ENCODE results near the gene ADGRL2.

Gene ADGRL2

GRCh38 chr1:81808760-81809159, 8.0 kb downstream of the ADGRL2 start:
- DNase-seq, result no peak

GRCh38 chr1:81809808-81810207, 9.1 kb downstream of the ADGRL2 start:
- DNase-seq, result no peak

- no peak for DNase-seq
These were observed 11.1 kb downstream of the ADGRL2 start for GRCh38 chr1:81811757-81812371.

GRCh38 chr1:81812712-81813111, 12.0 kb downstream of the ADGRL2 start:
- no peak for DNase-seq

GRCh38 chr1:81813691-81814090, 13.0 kb downstream of the ADGRL2 start:
- DNase-seq, result no peak

GRCh38 chr1:81819613-81820012, 18.9 kb downstream of the ADGRL2 start:
- no peak for DNase-seq

- no peak for DNase-seq
These were observed 20.0 kb downstream of the ADGRL2 start for GRCh38 chr1:81820765-81821164.

- no peak for DNase-seq
These were observed 22.3 kb downstream of the ADGRL2 start for GRCh38 chr1:81823082-81823481.

- DNase-seq, result no peak
These were observed 24.0 kb downstream of the ADGRL2 start for GRCh38 chr1:81824759-81825158.

GRCh38 chr1:81827942-81828341, 27.2 kb downstream of the ADGRL2 start:
- no peak for DNase-seq

GRCh38 chr1:81832573-81832972, 31.8 kb downstream of the ADGRL2 start:
- no peak for DNase-seq

GRCh38 chr1:81833722-81834121, 33.0 kb downstream of the ADGRL2 start:
- DNase-seq, result no peak

GRCh38 chr1:81834268-81834667, 33.5 kb downstream of the ADGRL2 start:
- DNase-seq, result no peak

GRCh38 chr1:81834921-81835698, 34.4 kb downstream of the ADGRL2 start:
- no peak for DNase-seq

- no peak for DNase-seq
These were observed 35.4 kb downstream of the ADGRL2 start for GRCh38 chr1:81836007-81836626.

- no peak for DNase-seq
These were observed 38.0 kb downstream of the ADGRL2 start for GRCh38 chr1:81838600-81839218.

GRCh38 chr1:81840805-81841204, 40.1 kb downstream of the ADGRL2 start:
- DNase-seq, result no peak

- DNase-seq, result no peak
These were observed 41.1 kb downstream of the ADGRL2 start for GRCh38 chr1:81841795-81842194.

- no peak for DNase-seq
These were observed 43.7 kb downstream of the ADGRL2 start for GRCh38 chr1:81844477-81844876.

- DNase-seq, result no peak
These were observed 45.9 kb downstream of the ADGRL2 start for GRCh38 chr1:81846630-81847029.

- no peak for DNase-seq
These were observed 46.3 kb downstream of the ADGRL2 start for GRCh38 chr1:81847063-81847462.

- peak; percentile 75 for DNase-seq
These were observed 48.3 kb downstream of the ADGRL2 start for GRCh38 chr1:81848880-81849682.

- DNase-seq, result no peak
These were observed 49.3 kb downstream of the ADGRL2 start for GRCh38 chr1:81850031-81850430.
